Right cardiac atrium (tissue), 5 donors: Measurements from ENCODE around the gene CEBPZ. TPM values are rescaled to one million over a fixed set of nuclear protein-coding genes. Genes with fewer than 3 reads are reported as not detected.

Experiments used
- ATAC-seq, 2 donors: fragments of 200-7000 bp; cut with Tn5 transposase; one replicate each; pipeline versions ENCODE4 v1.8.0 to v1.9.1; 2020; ENCODE audit warnings: moderate library complexity in 2 of 2, mild to moderate bottlenecking in 1 of 2
- DNase-seq, 3 donors: peaks; one replicate each; pipeline ENCODE4 v3.0.0-alpha.2; 2020
- H3K27ac ChIP-seq: one replicate; pipeline ENCODE4 v1.5.1; 2013; ENCODE audit warnings: mild to moderate bottlenecking, low read length, control low read depth, moderate library complexity
- H3K27me3 ChIP-seq: one replicate; pipeline ENCODE4 v1.6.1; 2013; ENCODE audit not compliant: control insufficient read depth, insufficient read depth
- H3K4me1 ChIP-seq: one replicate; pipeline ENCODE4 v1.6.1; 2013; ENCODE audit warnings: low read length; ENCODE audit not compliant: control insufficient read depth, insufficient read depth
- H3K4me3 ChIP-seq: one replicate; pipeline ENCODE4 v1.5.1; 2013; ENCODE audit warnings: low read length, control low read depth
- H3K9me3 ChIP-seq: one replicate; pipeline ENCODE4 v1.6.1; 2013; ENCODE audit warnings: low read length; ENCODE audit not compliant: control insufficient read depth
- WGBS: extraction: QIAGEN DNeasy Blood & Tissue Kit; methylation state at CpG from one replicate; pipeline ENCODE4 v1.1.7; 2013; 5-methylcytosine and 5-hydroxymethylcytosine counted together
- intact Hi-C, 4 donors: fragments of 100-400 bp; cut with DNase I; formaldehyde crosslinking; loops; one replicate each; pipeline versions ENCODE4 v1.11.0 to v1.14.0; 2022 to 2023
- long read RNA-seq, 4 donors: library from polyadenylated mRNA; unstranded; transcript quantifications; one replicate each; pipeline ENCODE4 v2.0.0, GENCODE V29; 2020 to 2021
- polyA plus RNA-seq: library from polyadenylated mRNA; stranded (reverse); fragments of 200-250 nt; gene quantifications from one replicate; pipeline ENCODE4 v1.2.3, GENCODE V29; 2013
- total RNA-seq, 4 donors: library from RNA; stranded (reverse); fragmentation: NEBNext Ultra II Directional; extraction: Animal tissue kit (Norgen Biotek cat#: 25700); gene quantifications; one replicate each; pipeline ENCODE4 v1.2.1, GENCODE V29; 2021
- donor health status: healthy with polysubstance abuse.
- donor health status: DM: no; HTN: yes; CAD: no.
- donor health status: DM: no; HTN: no; CAD: no.
- donor health status: DM: no; HTN: yes; CAD: no; lungs with severe emphysema.
- donor health status: DM: yes; HTN: yes; CAD: no.

Gene CEBPZ
- total RNA-seq: 10 to 100 TPM; 24.0 to 35.4 (median 33.1) TPM
- 34.9 TPM for polyA plus RNA-seq
- long read RNA-seq, donor 1, transcript CEBPZ-201 (16 exons, 3,463 nt): major isoform, 81 of 131 reads
- long read RNA-seq, donor 1, partial matches to known transcripts: 7 of 131 reads
- long read RNA-seq, donor 1, other reads (novel, unspliced or antisense): 43 of 131 reads
- long read RNA-seq, donor 2, transcript CEBPZ-201 (16 exons, 3,463 nt): major isoform, 34 of 44 reads
- long read RNA-seq, donor 2, partial matches to known transcripts: 2 of 44 reads
- long read RNA-seq, donor 2, other reads (novel, unspliced or antisense): 8 of 44 reads
- long read RNA-seq, donor 3, transcript CEBPZ-201 (16 exons, 3,463 nt): major isoform, 88 of 164 reads
- long read RNA-seq, donor 3, partial matches to known transcripts: 68 of 164 reads
- long read RNA-seq, donor 3, other reads (novel, unspliced or antisense): 8 of 164 reads
- long read RNA-seq, donor 4, transcript CEBPZ-201 (16 exons, 3,463 nt): major isoform, 29 of 46 reads
- long read RNA-seq, donor 4, partial matches to known transcripts: 2 of 46 reads
- long read RNA-seq, donor 4, other reads (novel, unspliced or antisense): 15 of 46 reads

GRCh38 chr2:37231241-37232130 lies at the start of gene CEBPZ, which contains the start of gene NDUFAF7:
Gene CEBPZ (minus strand): TSS chr2:37231596. CDS start chr2:37231567, 29 bp downstream.
Gene NDUFAF7 (plus strand): TSS chr2:37231658. CDS start chr2:37231706, 48 bp downstream.
- peak; percentile 98 to 99 for ATAC-seq
- DNase-seq: peak; percentile 92 to 96 (median 94)
- intact Hi-C loops: no loop called here
- Histone ChIP-seq H3K9me3 (no peaks in the 10 kb centered on the region), H3K4me1 (peaks cover 12% of the 10 kb centered on the region), H3K27me3 (no peaks in the 10 kb centered on the region), H3K4me3 (peak within 1 kb of the TSS; percentile 96), H3K27ac (peak within 1 kb of the TSS; percentile 97)
- WGBS: under 1% methylated on average over 73 of the region's 73 CpGs

GRCh38 chr2:37276291-37276690 lies 44.9 kb upstream of the CEBPZ start:
- Histone ChIP-seq H3K4me1 (no peaks in the 10 kb centered on the region), H3K4me3 (no peak overlapping the region), H3K27ac (no peak overlapping the region), H3K27me3 (no peaks in the 10 kb centered on the region), H3K9me3 (no peaks in the 10 kb centered on the region)
- intact Hi-C loops: no loop called here
- no peak for ATAC-seq
- 73% methylated on average over 2 of the region's 2 CpGs for WGBS
- DNase-seq: no peak

- DNase-seq: no peak
- Histone ChIP-seq H3K4me3 (no peak overlapping the region), H3K4me1 (no peaks in the 10 kb centered on the region), H3K27ac (no peak overlapping the region), H3K27me3 (no peaks in the 10 kb centered on the region), H3K9me3 (no peaks in the 10 kb centered on the region)
- intact Hi-C loops: no loop called here
- ATAC-seq: no peak
- WGBS: 70% methylated on average over 6 of the region's 6 CpGs
Measured at GRCh38 chr2:37274359-37274965, 43.1 kb upstream of the CEBPZ start.

- intact Hi-C loops: no loop called here
- Histone ChIP-seq H3K4me1 (no peaks in the 10 kb centered on the region), H3K9me3 (no peaks in the 10 kb centered on the region), H3K27me3 (no peaks in the 10 kb centered on the region), H3K4me3 (no peak overlapping the region), H3K27ac (no peak overlapping the region)
- no peak for ATAC-seq
- no peak for DNase-seq
- WGBS: 85% methylated on average over 7 of the region's 7 CpGs
Measured at GRCh38 chr2:37271376-37272067, 40.1 kb upstream of the CEBPZ start.

- Histone ChIP-seq H3K27ac (no peak overlapping the region), H3K4me3 (no peak overlapping the region), H3K9me3 (no peaks in the 10 kb centered on the region), H3K27me3 (no peaks in the 10 kb centered on the region), H3K4me1 (no peaks in the 10 kb centered on the region)
- no peak for ATAC-seq
- intact Hi-C loops: no loop called here
- WGBS: 86% methylated on average over 4 of the region's 4 CpGs
- DNase-seq: no peak
Measured at GRCh38 chr2:37268111-37268510, 36.7 kb upstream of the CEBPZ start.

GRCh38 chr2:37267685-37268084 lies 36.3 kb upstream of the CEBPZ start:
- Histone ChIP-seq H3K4me3 (no peak overlapping the region), H3K4me1 (no peaks in the 10 kb centered on the region), H3K27ac (no peak overlapping the region), H3K9me3 (no peaks in the 10 kb centered on the region), H3K27me3 (no peaks in the 10 kb centered on the region)
- intact Hi-C loops: no loop called here
- no peak for ATAC-seq
- no peak for DNase-seq

- Histone ChIP-seq H3K4me3 (no peak overlapping the region), H3K4me1 (no peaks in the 10 kb centered on the region), H3K9me3 (no peaks in the 10 kb centered on the region), H3K27me3 (no peaks in the 10 kb centered on the region), H3K27ac (no peak overlapping the region)
- no peak for DNase-seq
- WGBS: 84% methylated on average over 2 of the region's 2 CpGs
- no peak for ATAC-seq
- intact Hi-C loops: no loop called here
Measured at GRCh38 chr2:37263839-37264238, 32.4 kb upstream of the CEBPZ start.

- intact Hi-C loops: no loop called here
- 62% methylated on average over 2 of the region's 2 CpGs for WGBS
- DNase-seq (no peak), ATAC-seq (no peak)
- Histone ChIP-seq H3K4me3 (no peak overlapping the region), H3K9me3 (no peaks in the 10 kb centered on the region), H3K4me1 (no peaks in the 10 kb centered on the region), H3K27ac (no peak overlapping the region), H3K27me3 (no peaks in the 10 kb centered on the region)
Measured at GRCh38 chr2:37262522-37262921, 31.1 kb upstream of the CEBPZ start.

- intact Hi-C loops: no loop called here
- ATAC-seq: no peak
- 75% methylated on average over 5 of the region's 5 CpGs for WGBS
- no peak for DNase-seq
- no peak overlapping the region for H3K4me3 ChIP-seq
- H3K27ac ChIP-seq: no peak overlapping the region
- no peaks in the 10 kb centered on the region for H3K27me3 ChIP-seq
- H3K4me1 ChIP-seq: no peaks in the 10 kb centered on the region
- no peaks in the 10 kb centered on the region for H3K9me3 ChIP-seq
Measured at GRCh38 chr2:37250869-37251740, 19.7 kb upstream of the CEBPZ start.

- H3K4me3 ChIP-seq: no peak overlapping the region
- ATAC-seq (no peak), DNase-seq (no peak)
- intact Hi-C loops: no loop called here
- no peak overlapping the region for H3K27ac ChIP-seq
- no peaks in the 10 kb centered on the region for H3K9me3 ChIP-seq
- H3K27me3 ChIP-seq: no peaks in the 10 kb centered on the region
- H3K4me1 ChIP-seq: no peaks in the 10 kb centered on the region
Measured at GRCh38 chr2:37246205-37246604, 14.8 kb upstream of the CEBPZ start.
